Epithelial cell of proximal tubule (primary cell): Measurements from ENCODE around the gene NF1. TPM values are rescaled to one million over a fixed set of nuclear protein-coding genes. Genes with fewer than 3 reads are reported as not detected.
"Not testable (repeated sequence)": the region's sequence is repeated elsewhere in the genome, so short reads cannot be mapped to it uniquely, and the experiment has no call there.

Source experiments
- DNase-seq: peaks from one replicate; pipeline ENCODE4 v3.0.0-alpha.2; 2011; ENCODE audit warnings: low read depth
- H3K4me3 ChIP-seq: 2 replicates; pipeline ENCODE4 v1.5.1; 2011; ENCODE audit warnings: low read depth, mild to moderate bottlenecking, low read length
- total RNA-seq: library from RNA; depleted of rRNA; stranded (reverse); fragments of >200 nt; gene quantifications from 2 replicates; pipeline ENCODE4 v1.2.3, GENCODE V29; 2015
- TF ChIP-seq, protein P1 (sequence below): conservative IDR thresholded peaks from 2 replicates; pipeline ENCODE4 v1.5.1; 2012; ENCODE audit warnings: low read depth, mild to moderate bottlenecking, low read length

Gene NF1
- total RNA-seq, 1 donor from 2014 or later: 40.2 TPM

DNA sequence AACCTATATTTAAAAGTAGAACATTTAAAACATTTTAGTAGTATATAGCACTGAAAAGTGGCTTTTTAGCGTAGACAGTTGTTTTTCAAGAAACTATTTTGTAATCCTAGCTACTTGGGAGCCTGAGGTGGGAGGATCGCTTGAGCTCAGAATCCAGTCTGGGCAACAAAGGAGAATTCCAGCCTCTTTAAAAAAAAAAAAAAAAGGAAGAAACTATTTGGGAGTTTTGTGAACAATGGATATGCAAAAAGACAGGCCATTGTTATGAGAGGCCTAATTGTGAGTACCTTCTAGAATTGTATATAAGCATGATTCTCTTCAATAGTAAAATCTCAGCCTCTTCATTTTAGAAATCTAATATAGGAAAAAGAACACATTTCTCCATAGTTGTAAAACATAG is 184.6 kb downstream of the NF1 start:
- DNase-seq: no peak
- TF ChIP-seq, protein P1, sequence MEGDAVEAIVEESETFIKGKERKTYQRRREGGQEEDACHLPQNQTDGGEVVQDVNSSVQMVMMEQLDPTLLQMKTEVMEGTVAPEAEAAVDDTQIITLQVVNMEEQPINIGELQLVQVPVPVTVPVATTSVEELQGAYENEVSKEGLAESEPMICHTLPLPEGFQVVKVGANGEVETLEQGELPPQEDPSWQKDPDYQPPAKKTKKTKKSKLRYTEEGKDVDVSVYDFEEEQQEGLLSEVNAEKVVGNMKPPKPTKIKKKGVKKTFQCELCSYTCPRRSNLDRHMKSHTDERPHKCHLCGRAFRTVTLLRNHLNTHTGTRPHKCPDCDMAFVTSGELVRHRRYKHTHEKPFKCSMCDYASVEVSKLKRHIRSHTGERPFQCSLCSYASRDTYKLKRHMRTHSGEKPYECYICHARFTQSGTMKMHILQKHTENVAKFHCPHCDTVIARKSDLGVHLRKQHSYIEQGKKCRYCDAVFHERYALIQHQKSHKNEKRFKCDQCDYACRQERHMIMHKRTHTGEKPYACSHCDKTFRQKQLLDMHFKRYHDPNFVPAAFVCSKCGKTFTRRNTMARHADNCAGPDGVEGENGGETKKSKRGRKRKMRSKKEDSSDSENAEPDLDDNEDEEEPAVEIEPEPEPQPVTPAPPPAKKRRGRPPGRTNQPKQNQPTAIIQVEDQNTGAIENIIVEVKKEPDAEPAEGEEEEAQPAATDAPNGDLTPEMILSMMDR: no peak
- H3K4me3 ChIP-seq: no peak overlapping the region

DNA sequence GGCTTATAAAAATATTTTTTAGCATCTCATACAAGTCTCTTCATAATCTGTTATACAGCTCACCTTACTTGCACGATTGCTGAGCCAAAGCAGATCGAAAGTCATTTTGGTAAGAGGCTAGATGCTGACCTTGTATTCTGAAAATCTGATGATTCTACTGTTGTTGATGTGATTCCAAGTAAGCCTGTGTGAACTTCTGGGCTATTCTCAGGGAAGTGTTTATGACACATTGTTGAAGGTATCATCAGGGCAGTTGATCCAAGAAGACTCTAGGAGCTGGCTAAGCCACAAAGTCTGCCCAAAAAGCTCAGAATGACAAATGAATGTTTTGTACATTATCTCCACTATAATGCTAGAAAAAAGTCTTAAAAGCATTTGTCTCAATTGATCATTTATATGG is 186.3 kb downstream of the NF1 start:
- no peak overlapping the region for H3K4me3 ChIP-seq
- TF ChIP-seq, protein P1: no peak
- DNase-seq: no peak

DNA sequence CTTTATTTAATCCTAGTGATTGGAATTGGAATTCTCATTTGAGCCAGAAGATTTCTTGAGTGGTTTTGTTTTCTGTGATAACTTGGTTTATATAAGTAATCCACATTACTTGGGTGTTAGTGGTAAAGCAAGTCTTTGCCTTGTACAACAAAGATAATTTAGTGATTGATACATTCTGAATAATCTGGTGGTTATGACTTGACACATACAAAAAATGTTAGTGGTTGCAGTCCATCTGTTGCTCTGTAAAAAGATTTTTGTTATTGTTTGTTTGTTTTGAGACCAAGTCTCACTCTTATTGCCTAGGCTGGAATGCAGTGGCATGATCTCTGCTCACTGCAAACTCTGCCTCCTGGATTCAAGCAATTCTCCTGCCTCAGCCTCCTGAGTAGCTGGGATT is 189.1 kb downstream of the NF1 start:
- no peak overlapping the region for H3K4me3 ChIP-seq
- no peak for DNase-seq
- TF ChIP-seq, protein P1: no peak

DNA sequence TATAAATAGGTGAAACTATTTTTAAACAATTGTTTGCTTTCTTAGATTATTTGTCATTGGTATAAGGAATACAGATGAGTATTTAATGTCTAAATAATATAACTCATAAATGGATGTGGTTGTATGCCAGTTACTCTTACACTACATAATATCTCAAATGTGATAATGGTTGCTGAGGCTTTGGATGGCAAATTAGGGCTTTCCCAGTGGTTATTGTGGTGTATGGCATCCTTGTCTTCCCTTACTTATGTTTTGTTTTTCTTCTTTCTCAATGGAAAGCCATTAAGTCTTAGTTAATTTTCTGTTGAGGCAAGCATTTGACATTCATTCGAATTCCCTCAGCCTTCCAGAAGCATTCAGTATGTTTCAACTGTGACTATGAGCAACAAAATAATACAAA is 191.8 kb downstream of the NF1 start:
- no peak for DNase-seq
- TF ChIP-seq, protein P1: no peak
- H3K4me3 ChIP-seq: no peak overlapping the region

DNA sequence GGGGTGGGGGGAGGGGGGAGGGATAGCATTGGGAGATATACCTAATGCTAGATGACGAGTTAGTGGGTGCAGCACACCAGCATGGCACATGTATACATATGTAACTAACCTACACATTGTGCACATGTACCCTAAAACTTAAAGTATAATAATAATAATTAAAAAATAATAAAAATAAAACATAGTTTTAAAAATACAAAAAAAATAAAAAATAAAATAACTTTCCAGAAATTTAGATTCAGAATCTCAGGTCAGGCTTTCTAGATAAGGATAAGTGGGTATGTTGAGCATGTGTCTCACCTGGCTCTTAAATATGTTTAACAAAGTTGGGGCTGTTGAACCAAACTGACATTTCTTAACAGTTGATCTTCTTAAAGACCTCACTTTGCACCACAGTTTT is 193.2 kb downstream of the NF1 start:
- DNase-seq, H3K4me3 ChIP-seq: not testable (repeated sequence)

DNA sequence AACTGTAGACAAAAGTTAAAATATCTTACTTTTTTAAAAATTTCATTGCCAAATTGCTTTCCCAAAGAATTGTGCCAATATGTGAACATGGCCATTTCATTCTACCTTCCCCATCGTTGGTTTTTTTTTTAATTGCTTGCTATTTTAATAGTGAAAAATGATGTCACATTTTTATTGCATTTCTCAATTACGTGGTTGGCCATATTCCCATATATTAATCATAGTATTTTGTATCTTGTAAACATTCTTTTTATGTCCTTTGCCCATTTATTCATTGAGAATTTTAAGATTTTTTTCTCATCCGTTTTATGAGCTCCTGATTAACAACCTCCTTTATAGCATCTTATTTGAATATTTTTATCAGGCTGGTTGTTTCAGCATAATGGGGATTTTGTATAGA is 195.0 kb downstream of the NF1 start:
- no peak overlapping the region for H3K4me3 ChIP-seq
- TF ChIP-seq, protein P1: no peak
- no peak for DNase-seq

DNA sequence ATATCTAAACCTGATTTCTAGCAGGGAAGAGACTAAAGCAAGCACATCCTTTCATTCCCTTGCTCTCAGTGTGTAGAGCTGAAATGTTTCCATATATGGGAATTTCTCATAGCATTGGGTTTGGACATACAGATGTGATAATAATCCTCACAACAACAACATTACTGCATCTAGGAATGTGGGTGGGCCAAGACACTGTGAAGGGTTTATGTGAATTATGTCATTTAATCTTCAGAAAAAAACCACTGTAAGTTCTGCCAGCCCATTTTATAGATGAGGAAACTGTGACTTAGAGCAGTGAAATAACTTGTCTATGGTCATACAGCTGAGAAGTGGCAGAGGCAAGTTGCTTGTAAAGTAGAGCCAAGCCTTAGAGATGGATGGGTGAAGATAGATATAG is 197.0 kb downstream of the NF1 start:
- no peak overlapping the region for H3K4me3 ChIP-seq
- no peak for DNase-seq
- TF ChIP-seq, protein P1: no peak

DNA sequence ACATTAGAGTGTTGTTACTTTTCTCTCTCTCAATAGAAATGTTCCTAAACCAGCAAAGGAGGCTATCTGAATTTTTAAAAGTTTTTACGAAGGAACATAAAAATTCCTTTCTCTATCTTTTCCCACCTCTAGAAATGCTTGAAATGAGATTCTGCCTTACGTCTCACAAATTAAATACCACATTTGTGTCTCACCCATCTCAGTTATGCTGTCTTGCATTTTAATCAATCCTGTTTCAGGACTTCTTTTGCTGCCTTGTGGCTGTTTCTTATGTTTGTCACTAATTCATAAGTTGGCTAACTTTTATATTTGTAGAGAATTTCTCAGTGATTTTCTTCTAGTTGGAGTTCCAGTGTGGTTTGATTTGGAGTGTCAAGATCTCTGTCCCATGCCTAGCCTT is 198.8 kb downstream of the NF1 start:
- DNase-seq: no peak
- H3K4me3 ChIP-seq: no peak overlapping the region
- TF ChIP-seq, protein P1: no peak
